NB4 (cell line): Measurements from ENCODE around the gene CEBPE.

Source experiments
- CTCF ChIP-seq: IDR thresholded peaks from one replicate; pipeline ENCODE4 v1.5.1; 2012; ENCODE audit warnings: low read depth, low read length
- POLR2A ChIP-seq: IDR thresholded peaks from 2 replicates; pipeline ENCODE4 v1.6.1; 2011; ENCODE audit warnings: mild to moderate bottlenecking; ENCODE audit not compliant: insufficient read length; ENCODE audit errors: extremely low read depth

GRCh38 chr14:23097786-23098185, 21.3 kb downstream of the CEBPE start:
- TF ChIP-seq POLR2A, result no peak
- TF ChIP-seq CTCF, result no peak
